AG09309 (cell line): ENCODE measurements around the gene CREB5.

ENCODE experiments used
- DNase-seq: peaks from one replicate; pipeline ENCODE4 v3.0.0-alpha.2; 2010; ENCODE audit warnings: low read depth
- H3K4me3 ChIP-seq: 2 replicates; pipeline ENCODE4 v1.5.1; 2011; ENCODE audit warnings: mild to moderate bottlenecking, low read depth, low read length, moderate library complexity; ENCODE audit not compliant: control insufficient read depth
- TF ChIP-seq, protein P1 (sequence below): IDR thresholded peaks from 2 replicates; pipeline ENCODE4 v1.5.1; 2011; ENCODE audit warnings: mild to moderate bottlenecking, low read depth, low read length, inconsistent platforms; ENCODE audit not compliant: insufficient read depth, control insufficient read depth; ENCODE audit errors: missing control alignments

Gene CREB5

GRCh38 chr7:28717445-28718054, 305.2 kb downstream of the CREB5 start:
- no peak for DNase-seq
- TF ChIP-seq, protein P1, sequence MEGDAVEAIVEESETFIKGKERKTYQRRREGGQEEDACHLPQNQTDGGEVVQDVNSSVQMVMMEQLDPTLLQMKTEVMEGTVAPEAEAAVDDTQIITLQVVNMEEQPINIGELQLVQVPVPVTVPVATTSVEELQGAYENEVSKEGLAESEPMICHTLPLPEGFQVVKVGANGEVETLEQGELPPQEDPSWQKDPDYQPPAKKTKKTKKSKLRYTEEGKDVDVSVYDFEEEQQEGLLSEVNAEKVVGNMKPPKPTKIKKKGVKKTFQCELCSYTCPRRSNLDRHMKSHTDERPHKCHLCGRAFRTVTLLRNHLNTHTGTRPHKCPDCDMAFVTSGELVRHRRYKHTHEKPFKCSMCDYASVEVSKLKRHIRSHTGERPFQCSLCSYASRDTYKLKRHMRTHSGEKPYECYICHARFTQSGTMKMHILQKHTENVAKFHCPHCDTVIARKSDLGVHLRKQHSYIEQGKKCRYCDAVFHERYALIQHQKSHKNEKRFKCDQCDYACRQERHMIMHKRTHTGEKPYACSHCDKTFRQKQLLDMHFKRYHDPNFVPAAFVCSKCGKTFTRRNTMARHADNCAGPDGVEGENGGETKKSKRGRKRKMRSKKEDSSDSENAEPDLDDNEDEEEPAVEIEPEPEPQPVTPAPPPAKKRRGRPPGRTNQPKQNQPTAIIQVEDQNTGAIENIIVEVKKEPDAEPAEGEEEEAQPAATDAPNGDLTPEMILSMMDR = no peak
- no peak overlapping the region for H3K4me3 ChIP-seq

DNA sequence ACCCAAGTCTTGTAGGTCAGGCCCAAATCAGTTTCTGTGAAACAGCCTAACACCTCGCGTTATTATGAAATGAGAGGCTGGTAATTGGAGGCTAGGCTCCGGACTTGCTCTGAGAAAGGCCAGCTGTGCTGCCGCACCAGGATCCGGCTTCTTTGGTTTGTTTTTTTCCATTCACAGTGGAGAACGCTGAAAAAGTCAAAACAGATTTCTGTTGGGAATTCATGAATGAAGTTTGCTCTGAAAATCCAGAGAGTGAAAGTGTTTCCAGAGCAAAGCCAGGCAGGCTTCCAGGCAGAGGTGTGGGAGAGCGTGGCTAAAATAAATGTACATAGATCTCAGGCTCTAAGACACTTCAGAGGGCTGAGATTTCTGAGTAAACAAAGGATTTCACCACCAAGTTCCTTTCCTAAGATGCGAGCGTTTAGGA, 305.8 kb downstream of the CREB5 start:
- H3K4me3 ChIP-seq = no peak overlapping the region
- TF ChIP-seq, protein P1 = no peak
- DNase-seq = no peak

- TF ChIP-seq, protein P1 = no peak
- no peak for DNase-seq
- H3K4me3 ChIP-seq = no peak overlapping the region
These were observed 306.2 kb downstream of the CREB5 start for GRCh38 chr7:28718545-28718944.

- TF ChIP-seq, protein P1 = no peak
- no peak overlapping the region for H3K4me3 ChIP-seq
- no peak for DNase-seq
These were observed 310.4 kb downstream of the CREB5 start for GRCh38 chr7:28722684-28723083.

DNA sequence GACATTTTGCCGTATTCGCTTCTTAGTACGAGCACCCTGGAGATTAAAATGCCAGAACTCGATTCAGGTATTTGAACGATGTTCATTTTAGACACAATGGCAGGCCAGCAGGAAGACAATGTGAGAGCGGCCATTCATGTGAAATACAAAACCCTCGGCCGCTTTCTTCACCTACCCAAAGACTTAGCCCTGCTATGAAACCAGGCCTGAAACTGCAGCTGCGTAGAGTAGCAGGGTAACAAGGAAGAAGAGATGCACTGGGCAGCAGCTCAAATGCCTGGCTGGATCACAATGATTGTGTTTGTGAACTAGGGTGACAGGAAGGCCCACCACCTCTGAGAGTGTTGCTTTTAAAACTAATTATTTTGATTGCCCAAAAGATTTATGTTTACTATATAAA, 311.0 kb downstream of the CREB5 start:
- TF ChIP-seq, protein P1 = no peak
- no peak overlapping the region for H3K4me3 ChIP-seq
- DNase-seq = no peak

DNA sequence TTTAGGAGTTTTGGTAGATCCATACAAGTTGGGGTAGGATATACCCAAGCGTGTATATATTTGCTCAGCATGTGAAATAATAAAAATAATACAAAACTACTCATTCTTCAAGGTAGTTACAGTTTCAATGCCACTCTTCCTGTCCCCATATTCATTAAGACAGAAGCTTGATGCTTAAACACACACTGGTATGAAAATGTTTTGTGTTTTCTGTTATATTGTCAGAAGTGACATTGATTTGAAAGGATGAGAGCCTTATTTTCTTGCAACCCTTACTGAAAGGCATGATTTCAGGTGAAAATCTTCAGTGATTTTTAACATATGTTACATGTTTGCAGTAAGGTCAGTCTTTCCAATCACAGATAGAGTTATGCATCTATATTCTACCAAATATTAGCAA, 312.2 kb downstream of the CREB5 start:
- H3K4me3 ChIP-seq = no peak overlapping the region
- DNase-seq = no peak
- TF ChIP-seq, protein P1 = no peak
